Epithelial cell of proximal tubule (primary cell): ENCODE data around the gene DPP10. TPM values are rescaled to one million over a fixed set of nuclear protein-coding genes. Genes with fewer than 3 reads are reported as not detected.
"Not testable (repeated sequence)": the region's sequence is repeated elsewhere in the genome, so short reads cannot be mapped to it uniquely, and the experiment has no call there.

ENCODE experiments used
- DNase-seq: peaks from one replicate; pipeline ENCODE4 v3.0.0-alpha.2; 2011; ENCODE audit warnings: low read depth
- H3K4me3 ChIP-seq: 2 replicates; pipeline ENCODE4 v1.5.1; 2011; ENCODE audit warnings: low read depth, mild to moderate bottlenecking, low read length
- CTCF ChIP-seq: conservative IDR thresholded peaks from 2 replicates; pipeline ENCODE4 v1.5.1; 2012; ENCODE audit warnings: low read depth, mild to moderate bottlenecking, low read length
- total RNA-seq: library from RNA; depleted of rRNA; stranded (reverse); fragments of >200 nt; gene quantifications from 2 replicates; pipeline ENCODE4 v1.2.3, GENCODE V29; 2015

The DPP10 gene
- total RNA-seq, 1 donor from 2014 or later, result 0.06 TPM

DNA sequence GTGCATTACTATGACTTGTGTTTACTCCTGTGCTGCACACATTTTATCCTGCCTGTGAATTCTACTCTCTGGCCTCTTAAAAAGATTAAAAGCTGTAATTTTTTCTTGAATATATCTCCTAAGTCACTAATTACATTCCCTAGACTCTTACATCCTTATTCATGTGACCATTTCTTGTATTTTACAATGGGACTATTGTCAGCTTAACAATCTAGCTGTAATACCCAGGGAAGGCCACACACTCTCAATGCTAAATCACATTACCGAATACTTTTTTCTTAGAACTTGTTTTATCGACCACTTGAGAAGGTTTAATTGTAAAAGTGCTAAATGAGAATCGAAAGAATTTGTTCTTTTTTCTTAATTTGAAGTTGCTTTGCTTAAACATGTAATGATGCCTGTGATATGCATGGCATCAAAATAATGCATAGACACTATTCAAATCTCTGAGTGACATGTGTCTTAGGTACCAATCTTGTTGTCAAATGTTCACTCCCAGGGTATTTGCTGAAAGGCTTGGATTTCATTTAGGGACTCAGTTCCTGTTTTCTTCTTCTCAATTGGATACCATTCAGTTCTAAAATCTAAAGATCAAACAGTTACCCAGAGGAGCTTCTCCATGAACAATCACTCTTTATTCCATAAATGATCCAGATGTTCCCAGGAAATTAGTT, 498.5 kb downstream of the DPP10 start:
- TF ChIP-seq CTCF, result no peak
- no peak for DNase-seq
- H3K4me3 ChIP-seq, result no peak overlapping the region

DNA sequence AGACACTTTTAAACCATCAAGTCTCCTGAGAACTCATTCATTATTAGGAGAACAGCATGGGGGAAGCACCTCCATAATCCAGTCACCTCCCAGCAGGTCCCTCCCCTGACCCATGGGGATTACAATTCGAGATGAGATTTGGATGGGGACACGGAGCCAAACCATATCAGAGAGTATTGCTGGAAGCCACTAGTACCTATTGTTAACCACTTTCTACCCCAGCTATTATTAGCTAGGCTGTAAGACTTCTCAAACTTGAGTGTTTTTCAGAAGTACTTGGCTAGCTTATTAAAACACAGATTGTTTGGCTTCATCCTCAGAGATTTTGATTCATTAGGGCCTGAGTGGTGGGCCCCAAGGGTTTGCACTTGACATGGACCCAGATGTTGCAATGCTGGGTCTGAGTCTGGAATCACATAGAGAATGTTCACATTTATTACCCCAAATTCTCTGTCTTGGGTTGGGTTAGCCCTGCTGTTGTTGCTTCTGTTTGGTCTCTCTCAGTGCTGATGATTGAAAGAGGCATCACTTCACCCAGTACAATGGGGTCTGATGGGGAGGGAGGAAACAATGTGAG, 506.9 kb downstream of the DPP10 start:
- no peak for DNase-seq
- TF ChIP-seq CTCF, result no peak
- H3K4me3 ChIP-seq, result no peak overlapping the region

- no peak overlapping the region for H3K4me3 ChIP-seq
- no peak for DNase-seq
- no peak for TF ChIP-seq CTCF
Observed at GRCh38 chr2:114960389-114960788, 517.9 kb downstream of the DPP10 start.

- DNase-seq, result no peak
- no peak overlapping the region for H3K4me3 ChIP-seq
- no peak for TF ChIP-seq CTCF
Observed at GRCh38 chr2:114962532-114962931, 520.1 kb downstream of the DPP10 start.

DNA sequence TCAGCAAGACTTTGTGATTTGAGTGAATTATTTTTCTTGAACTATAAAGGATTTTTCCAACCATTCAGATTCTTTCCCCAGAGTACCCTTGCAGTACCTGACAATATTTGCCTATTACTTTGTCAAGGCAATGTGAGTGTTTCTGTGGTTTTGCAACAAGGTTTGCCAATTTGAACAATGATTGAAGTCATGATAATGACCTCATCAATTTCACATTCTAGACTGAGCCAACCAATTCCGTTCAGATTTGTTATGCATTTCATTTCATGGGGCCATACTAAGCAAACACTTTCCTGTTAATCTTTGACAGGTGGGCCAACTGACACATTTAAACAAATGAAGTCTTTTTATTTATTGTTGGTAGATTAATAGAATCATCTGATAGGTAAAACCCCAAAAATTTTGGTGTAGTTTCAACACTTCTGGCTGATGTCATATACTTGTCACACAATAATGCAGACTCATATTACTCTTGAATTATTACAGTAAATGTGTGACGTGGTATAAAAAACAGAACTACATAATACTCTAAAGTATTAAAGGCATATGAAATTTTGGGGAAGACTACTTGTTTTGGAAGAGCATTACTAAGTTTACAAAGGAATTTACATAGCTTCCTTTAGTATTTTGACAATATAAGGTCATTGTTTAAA, 526.4 kb downstream of the DPP10 start:
- TF ChIP-seq CTCF, result no peak
- DNase-seq, result no peak
- no peak overlapping the region for H3K4me3 ChIP-seq

GRCh38 chr2:115004321-115004720, 561.9 kb downstream of the DPP10 start:
- H3K4me3 ChIP-seq, DNase-seq: not testable (repeated sequence)

DNA sequence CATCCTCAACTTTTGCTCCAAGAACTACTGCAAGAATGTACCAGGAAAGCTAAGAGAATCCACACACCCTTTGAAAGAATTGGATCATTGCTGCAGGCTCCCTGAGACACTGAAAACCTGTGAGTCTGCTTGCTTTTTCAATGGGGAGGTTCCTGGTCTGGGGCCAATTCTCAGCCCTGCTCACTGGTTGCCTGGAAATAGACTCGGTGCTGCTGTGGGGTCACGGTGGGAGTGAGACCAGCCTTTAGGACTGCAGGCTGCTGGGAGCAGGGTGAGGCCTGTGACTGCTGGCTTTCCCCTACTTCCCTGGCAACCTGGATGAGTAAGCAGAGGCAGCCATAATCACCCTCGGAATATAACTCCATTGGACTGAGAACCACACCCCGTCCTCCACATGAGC, 569.3 kb downstream of the DPP10 start:
- DNase-seq, result no peak
- no peak for TF ChIP-seq CTCF

DNA sequence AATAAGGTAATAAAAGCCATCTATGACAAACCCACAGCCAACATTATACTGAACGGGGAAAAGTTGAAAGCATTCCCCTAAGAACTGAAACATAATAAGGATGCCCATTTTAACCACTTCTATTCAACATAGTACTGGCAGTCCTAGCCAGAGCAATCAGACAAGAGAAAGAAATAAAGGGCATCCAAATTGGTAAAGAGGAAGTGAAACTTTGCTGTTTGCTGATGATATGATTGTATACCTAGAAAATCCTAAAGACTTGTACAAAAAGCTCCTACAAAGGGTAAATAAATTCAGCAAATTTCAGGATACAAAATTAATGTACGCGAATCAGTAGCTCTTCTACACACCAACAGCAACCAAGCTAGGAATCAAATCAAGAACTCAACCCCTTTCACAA, 579.6 kb downstream of the DPP10 start:
- H3K4me3 ChIP-seq, DNase-seq: not testable (repeated sequence)

More for the DNA sequence above, 569.3 kb downstream of the DPP10 start:
- no peak overlapping the region for H3K4me3 ChIP-seq
